Measurements from ENCODE around the gene JAKMIP1.

DNA sequence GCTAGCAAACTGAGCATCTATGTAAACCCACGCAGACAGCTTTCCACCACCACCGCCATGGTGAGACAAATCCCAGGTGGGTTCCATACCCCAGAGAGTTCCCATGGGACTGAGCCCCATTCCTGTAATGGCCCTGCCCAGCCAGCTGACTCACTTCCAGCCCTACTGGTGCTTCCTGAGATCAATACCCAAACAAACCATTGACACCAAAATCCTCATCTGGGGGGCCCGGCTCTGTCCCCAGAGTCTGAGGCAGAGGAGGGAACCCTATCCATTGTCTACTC lies 30.1 kb upstream of the JAKMIP1 start:
- TF ChIP-seq, protein P1, sequence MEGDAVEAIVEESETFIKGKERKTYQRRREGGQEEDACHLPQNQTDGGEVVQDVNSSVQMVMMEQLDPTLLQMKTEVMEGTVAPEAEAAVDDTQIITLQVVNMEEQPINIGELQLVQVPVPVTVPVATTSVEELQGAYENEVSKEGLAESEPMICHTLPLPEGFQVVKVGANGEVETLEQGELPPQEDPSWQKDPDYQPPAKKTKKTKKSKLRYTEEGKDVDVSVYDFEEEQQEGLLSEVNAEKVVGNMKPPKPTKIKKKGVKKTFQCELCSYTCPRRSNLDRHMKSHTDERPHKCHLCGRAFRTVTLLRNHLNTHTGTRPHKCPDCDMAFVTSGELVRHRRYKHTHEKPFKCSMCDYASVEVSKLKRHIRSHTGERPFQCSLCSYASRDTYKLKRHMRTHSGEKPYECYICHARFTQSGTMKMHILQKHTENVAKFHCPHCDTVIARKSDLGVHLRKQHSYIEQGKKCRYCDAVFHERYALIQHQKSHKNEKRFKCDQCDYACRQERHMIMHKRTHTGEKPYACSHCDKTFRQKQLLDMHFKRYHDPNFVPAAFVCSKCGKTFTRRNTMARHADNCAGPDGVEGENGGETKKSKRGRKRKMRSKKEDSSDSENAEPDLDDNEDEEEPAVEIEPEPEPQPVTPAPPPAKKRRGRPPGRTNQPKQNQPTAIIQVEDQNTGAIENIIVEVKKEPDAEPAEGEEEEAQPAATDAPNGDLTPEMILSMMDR (IDR thresholded peaks at IDR 0.05) = no peak
- no peak for TF ChIP-seq EP300 (IDR thresholded peaks at IDR 0.05)
- TF ChIP-seq POLR2AphosphoS5 (IDR thresholded peaks at IDR 0.05) = no peak
